ENCODE data around the gene BCR. TPM values are rescaled to one million over a fixed set of nuclear protein-coding genes. Genes with fewer than 3 reads are reported as not detected.
"Not testable (repeated sequence)": the region's sequence is repeated elsewhere in the genome, so short reads cannot be mapped to it uniquely, and the experiment has no call there.

The BCR gene
- total RNA-seq, 1 donor from 2014 or later: 268 TPM

DNA sequence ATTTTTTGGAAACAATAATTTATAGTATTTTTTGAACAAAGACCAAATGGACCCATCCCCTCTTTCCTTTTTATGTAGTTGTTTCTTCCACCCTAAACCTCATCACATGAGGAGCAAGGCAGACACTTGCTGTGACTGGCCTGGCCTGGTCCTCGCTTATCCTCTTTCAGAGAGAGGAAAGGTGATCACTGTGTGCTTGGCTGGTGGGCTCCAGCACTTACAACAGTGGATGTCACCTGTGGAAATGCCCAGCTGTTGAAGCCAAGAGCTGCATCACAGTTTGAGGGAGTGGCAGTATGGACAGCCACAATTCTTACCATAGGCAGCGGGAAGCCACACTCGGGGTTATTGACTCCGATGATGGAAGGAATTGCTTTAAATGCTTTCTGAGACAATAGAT lies 185.7 kb downstream of the BCR start:
- TF ChIP-seq, protein P1, sequence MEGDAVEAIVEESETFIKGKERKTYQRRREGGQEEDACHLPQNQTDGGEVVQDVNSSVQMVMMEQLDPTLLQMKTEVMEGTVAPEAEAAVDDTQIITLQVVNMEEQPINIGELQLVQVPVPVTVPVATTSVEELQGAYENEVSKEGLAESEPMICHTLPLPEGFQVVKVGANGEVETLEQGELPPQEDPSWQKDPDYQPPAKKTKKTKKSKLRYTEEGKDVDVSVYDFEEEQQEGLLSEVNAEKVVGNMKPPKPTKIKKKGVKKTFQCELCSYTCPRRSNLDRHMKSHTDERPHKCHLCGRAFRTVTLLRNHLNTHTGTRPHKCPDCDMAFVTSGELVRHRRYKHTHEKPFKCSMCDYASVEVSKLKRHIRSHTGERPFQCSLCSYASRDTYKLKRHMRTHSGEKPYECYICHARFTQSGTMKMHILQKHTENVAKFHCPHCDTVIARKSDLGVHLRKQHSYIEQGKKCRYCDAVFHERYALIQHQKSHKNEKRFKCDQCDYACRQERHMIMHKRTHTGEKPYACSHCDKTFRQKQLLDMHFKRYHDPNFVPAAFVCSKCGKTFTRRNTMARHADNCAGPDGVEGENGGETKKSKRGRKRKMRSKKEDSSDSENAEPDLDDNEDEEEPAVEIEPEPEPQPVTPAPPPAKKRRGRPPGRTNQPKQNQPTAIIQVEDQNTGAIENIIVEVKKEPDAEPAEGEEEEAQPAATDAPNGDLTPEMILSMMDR (IDR thresholded peaks at IDR 0.05; ENCODE audit: partially characterized antibody, unreplicated experiment): no peak
- no peak overlapping the region for H3K27ac Mint-ChIP-seq (ENCODE audit: unreplicated experiment)
- peaks cover 30% of the 10 kb centered on the region for H3K27me3 Mint-ChIP-seq (ENCODE audit: unreplicated experiment)
- peaks cover 10% of the 10 kb centered on the region for H3K36me3 Mint-ChIP-seq (ENCODE audit: unreplicated experiment)
- peaks cover 3% of the 10 kb centered on the region for H3K4me1 Mint-ChIP-seq (ENCODE audit: low read depth, unreplicated experiment)
- peaks cover 6% of the 10 kb centered on the region for H3K9me3 Mint-ChIP-seq (ENCODE audit: unreplicated experiment)
- no peak overlapping the region for H3K4me3 Mint-ChIP-seq (ENCODE audit: unreplicated experiment)
- no peak for DNase-seq

DNA sequence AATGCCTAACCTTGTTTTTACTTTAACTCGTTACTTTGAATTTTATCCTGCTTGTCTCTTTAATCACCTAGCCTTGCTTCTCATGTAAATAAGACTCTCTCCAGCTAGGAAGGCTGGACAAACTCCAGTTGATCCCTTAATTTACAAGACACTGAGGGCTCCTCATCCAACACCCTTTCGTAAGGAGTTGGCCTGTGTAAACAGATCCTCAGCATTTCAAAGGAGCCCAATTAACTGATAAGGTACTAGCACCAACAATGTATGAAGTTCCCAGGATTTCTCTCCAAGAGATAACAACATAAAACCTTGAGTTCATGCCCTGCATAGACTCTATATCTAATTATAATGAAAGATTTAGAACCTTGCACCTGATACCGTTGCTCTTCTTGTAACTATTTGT lies 186.9 kb downstream of the BCR start:
- not testable (repeated sequence) for H3K4me1 Mint-ChIP-seq (ENCODE audit: low read depth, unreplicated experiment); H3K9me3 Mint-ChIP-seq (ENCODE audit: unreplicated experiment); H3K4me3 Mint-ChIP-seq (ENCODE audit: unreplicated experiment); H3K36me3 Mint-ChIP-seq (ENCODE audit: unreplicated experiment); H3K27ac Mint-ChIP-seq (ENCODE audit: unreplicated experiment); DNase-seq
- H3K27me3 Mint-ChIP-seq (ENCODE audit: unreplicated experiment): peaks cover 26% of the 10 kb centered on the region

Other genes starting within 250 kb of the BCR start
- gene GNAZ, start 110.0 kb upstream of the BCR start, total RNA-seq (ENCODE audit: unreplicated experiment): 82.5 TPM
- 1.7 TPM for gene RSPH14, start 38.5 kb upstream of the BCR start, total RNA-seq (ENCODE audit: unreplicated experiment)
- 2.0 TPM for gene RAB36, start 35.0 kb upstream of the BCR start, total RNA-seq (ENCODE audit: unreplicated experiment)

All from glutamatergic neuron (in vitro differentiated cells).